Calu3 (cell line): ENCODE results near the gene GLB1L. TPM values are rescaled to one million over a fixed set of nuclear protein-coding genes. Genes with fewer than 3 reads are reported as not detected.

ENCODE experiments used
- BruUV-seq: library from RNA; stranded (reverse); fragments of 400-500 nt; replicated peaks from 2 replicates; lab custom pipeline; 2021; lab: Mats Ljungman, UMichigan
- CTCF ChIA-PET: fragments of 300-600 bp; sonication (Branson Sonifier 250); formaldehyde crosslinking; loops from one replicate; lab custom pipeline; 2022; ENCODE audit warnings: antibody characterized with exemption; lab: Charles Lee
- DNase-seq: peaks from one replicate; pipeline ENCODE4 v3.0.0; 2022
- H3K27ac Mint-ChIP-seq: one replicate; pipeline ENCODE4 v1.8.0; 2022; ENCODE audit warnings: mixed read lengths; ENCODE audit not compliant: unreplicated experiment
- H3K27me3 Mint-ChIP-seq: one replicate; pipeline ENCODE4 v1.8.0; 2022; ENCODE audit warnings: mixed read lengths; ENCODE audit not compliant: unreplicated experiment
- H3K36me3 Mint-ChIP-seq: one replicate; pipeline ENCODE4 v1.8.0; 2022; ENCODE audit warnings: mild to moderate bottlenecking, moderate library complexity, mixed read lengths; ENCODE audit not compliant: insufficient read depth, unreplicated experiment
- H3K4me1 Mint-ChIP-seq: one replicate; pipeline ENCODE4 v1.8.0; 2022; ENCODE audit warnings: mild to moderate bottlenecking, low read depth, mixed read lengths; ENCODE audit not compliant: unreplicated experiment
- H3K4me3 Mint-ChIP-seq: one replicate; pipeline ENCODE4 v1.8.0; 2022; ENCODE audit warnings: mild to moderate bottlenecking, low read depth, moderate library complexity, mixed read lengths; ENCODE audit not compliant: unreplicated experiment
- H3K9me3 Mint-ChIP-seq: one replicate; pipeline ENCODE4 v1.8.0; 2022; ENCODE audit warnings: low read depth, mixed read lengths; ENCODE audit not compliant: unreplicated experiment
- CTCF ChIP-seq: fragments of 200-600 bp; IDR thresholded peaks from one replicate; pipeline ENCODE4 v1.8.0; 2022; ENCODE audit warnings: antibody characterized with exemption; ENCODE audit not compliant: unreplicated experiment
- intact Hi-C: fragments of 100-400 bp; cut with micrococcal nuclease; formaldehyde crosslinking; loops from one replicate; pipeline ENCODE4 v1.10.0; 2022; ENCODE audit not compliant: unreplicated experiment
- total RNA-seq: library from RNA; stranded (reverse); gene quantifications from 2 replicates; pipeline ENCODE4 v1.2.3, GENCODE V29; 2022

The GLB1L gene
- total RNA-seq, 1 experiment from 2014 or later: 12.1 TPM

- H3K9me3 Mint-ChIP-seq: no peaks in the 10 kb centered on the region
- CTCF ChIA-PET: no interaction called here
- DNase-seq: no peak
- TF ChIP-seq CTCF: no peak
- no peaks in the 10 kb centered on the region for H3K27me3 Mint-ChIP-seq
- intact Hi-C loops: loop anchor here (10.0 kb wide), 1 partner anchor 48 kb away; the partner anchor contains the start of gene NHEJ1
- H3K4me3 Mint-ChIP-seq: no peak overlapping the region
- no peak overlapping the region for H3K27ac Mint-ChIP-seq
- BruUV-seq: no TSS peak
- H3K4me1 Mint-ChIP-seq: peaks cover 23% of the 10 kb centered on the region
- peaks cover 15% of the 10 kb centered on the region for H3K36me3 Mint-ChIP-seq
Observed at GRCh38 chr2:219213026-219213415, 32.2 kb downstream of the GLB1L start.

GRCh38 chr2:219210886-219211362 lies 34.3 kb downstream of the GLB1L start:
- peaks cover 25% of the 10 kb centered on the region for H3K36me3 Mint-ChIP-seq
- no TSS peak for BruUV-seq
- H3K4me3 Mint-ChIP-seq: no peak overlapping the region
- no peak for DNase-seq
- CTCF ChIA-PET: interaction anchor here (0.7 to 1.0 kb wide), 4 partner anchors 35 to 78 kb away, joined by 4 to 9 read pairs (median 5); partner anchors contain the start of gene CNPPD1
- TF ChIP-seq CTCF: no peak
- intact Hi-C loops: loop anchor here (10.0 kb wide), 1 partner anchor 46 kb away; the partner anchor contains the start of gene NHEJ1
- H3K4me1 Mint-ChIP-seq: peaks cover 8% of the 10 kb centered on the region
- H3K27ac Mint-ChIP-seq: no peak overlapping the region
- H3K9me3 Mint-ChIP-seq: no peaks in the 10 kb centered on the region
- no peaks in the 10 kb centered on the region for H3K27me3 Mint-ChIP-seq

GRCh38 chr2:219210196-219210885 lies 34.9 kb downstream of the GLB1L start:
- Mint-ChIP-seq H3K4me3 (no peak overlapping the region), H3K4me1 (peaks cover 8% of the 10 kb centered on the region), H3K36me3 (peaks cover 24% of the 10 kb centered on the region), H3K9me3 (no peaks in the 10 kb centered on the region), H3K27me3 (no peaks in the 10 kb centered on the region), H3K27ac (no peak overlapping the region)
- TF ChIP-seq CTCF: no peak
- DNase-seq: no peak
- CTCF ChIA-PET: no interaction called here
- no TSS peak for BruUV-seq
- intact Hi-C loops: loop anchor here (10.0 kb wide), 1 partner anchor 46 kb away; the partner anchor contains the start of gene NHEJ1

GRCh38 chr2:219209236-219210195 lies 35.7 kb downstream of the GLB1L start:
- CTCF ChIA-PET: interaction anchor here (1.2 kb wide), 1 partner anchor 8 kb away, joined by 3 read pairs; no protein-coding TSS in a partner anchor
- BruUV-seq: no TSS peak
- H3K4me1 Mint-ChIP-seq: peaks cover 8% of the 10 kb centered on the region
- no peak overlapping the region for H3K27ac Mint-ChIP-seq
- H3K9me3 Mint-ChIP-seq: no peaks in the 10 kb centered on the region
- no peak overlapping the region for H3K4me3 Mint-ChIP-seq
- intact Hi-C loops: loop anchor here (10.0 kb wide), 1 partner anchor 45 kb away; the partner anchor contains the start of gene NHEJ1
- no peak for TF ChIP-seq CTCF
- peaks cover 24% of the 10 kb centered on the region for H3K36me3 Mint-ChIP-seq
- no peak for DNase-seq
- no peaks in the 10 kb centered on the region for H3K27me3 Mint-ChIP-seq
